Stimulated activated CD8-positive, alpha-beta memory T cell treated with anti-CD3 and anti-CD28 coated beads, Interleukin-12 subunit alpha, Interleukin-12 subunit beta, amount 100 ng/mL, for 24 hours (primary cell): ENCODE measurements around the gene ANKMY1.
"Not testable (repeated sequence)": the region's sequence is repeated elsewhere in the genome, so short reads cannot be mapped to it uniquely, and the experiment has no call there.

ENCODE experiments used
- DNase-seq: peaks from one replicate; pipeline ENCODE4 v3.0.0-alpha.2; 2020; ENCODE audit errors: extremely low read depth

The ANKMY1 gene

GRCh38 chr2:240555541-240556250 lies 2.1 kb downstream of the ANKMY1 start:
- no peak for DNase-seq

- DNase-seq = no peak
These were observed 2.9 kb downstream of the ANKMY1 start for GRCh38 chr2:240554767-240555493.

- no peak for DNase-seq
These were observed 3.8 kb downstream of the ANKMY1 start for GRCh38 chr2:240553956-240554480.

GRCh38 chr2:240551811-240552210 lies 6.0 kb downstream of the ANKMY1 start:
- DNase-seq = no peak

GRCh38 chr2:240551288-240551687 lies 6.5 kb downstream of the ANKMY1 start:
- no peak for DNase-seq

- DNase-seq = no peak
These were observed 17.9 kb downstream of the ANKMY1 start for GRCh38 chr2:240539906-240540305.

- DNase-seq = not testable (repeated sequence)
These were observed 18.7 kb downstream of the ANKMY1 start for GRCh38 chr2:240539101-240539500.

GRCh38 chr2:240538031-240538780 lies 19.6 kb downstream of the ANKMY1 start:
- no peak for DNase-seq

- no peak for DNase-seq
These were observed 25.6 kb downstream of the ANKMY1 start for GRCh38 chr2:240532031-240532775.

GRCh38 chr2:240531038-240531437 lies 26.8 kb downstream of the ANKMY1 start:
- no peak for DNase-seq

GRCh38 chr2:240530181-240530580 lies 27.6 kb downstream of the ANKMY1 start:
- no peak for DNase-seq

- no peak for DNase-seq
These were observed 28.3 kb downstream of the ANKMY1 start for GRCh38 chr2:240529344-240529999.

- no peak for DNase-seq
These were observed 29.3 kb downstream of the ANKMY1 start for GRCh38 chr2:240528406-240529040.

GRCh38 chr2:240527153-240527750 lies 30.5 kb downstream of the ANKMY1 start:
- DNase-seq = no peak

GRCh38 chr2:240526521-240526920 lies 31.3 kb downstream of the ANKMY1 start:
- no peak for DNase-seq

GRCh38 chr2:240525802-240526201 lies 32.0 kb downstream of the ANKMY1 start:
- no peak for DNase-seq

GRCh38 chr2:240524963-240525718 lies 32.6 kb downstream of the ANKMY1 start:
- DNase-seq = no peak

GRCh38 chr2:240523451-240524281 lies 34.1 kb downstream of the ANKMY1 start:
- DNase-seq = no peak

- no peak for DNase-seq
These were observed 35.4 kb downstream of the ANKMY1 start for GRCh38 chr2:240522406-240522805.
